ENCODE results near the gene GEMIN7. TPM values are rescaled to one million over a fixed set of nuclear protein-coding genes. Genes with fewer than 3 reads are reported as not detected.

Gene GEMIN7
- total RNA-seq, 1 donor from 2014 or later, result 46.0 TPM

DNA sequence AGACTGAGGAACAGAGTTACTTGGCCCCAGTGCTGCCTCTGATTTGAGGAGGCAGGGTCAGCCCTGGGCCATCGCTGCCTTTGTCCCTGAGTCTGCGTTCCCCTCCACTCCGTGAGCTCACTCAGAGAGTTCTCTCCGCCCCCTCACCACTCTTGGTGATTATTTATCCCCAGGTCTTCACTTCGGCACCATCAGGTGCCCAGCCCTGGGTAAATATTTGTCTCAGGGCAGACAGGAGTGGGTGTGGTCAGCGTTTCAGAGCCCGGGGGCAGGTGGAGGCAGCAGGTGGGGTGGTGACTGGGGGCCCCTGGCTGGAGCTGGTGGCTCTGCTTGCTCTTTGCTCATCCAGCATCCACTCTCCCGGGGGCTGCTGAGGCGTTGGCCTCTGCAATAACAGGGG, 34.6 kb downstream of the GEMIN7 start:
- Histone ChIP-seq H3K4me2 (ENCODE audit: low read length) (no peak overlapping the region), H3K4me1 (ENCODE audit: insufficient read depth, low read length) (no peaks in the 10 kb centered on the region), H3K36me3 (ENCODE audit: insufficient read depth, low read length) (no peaks in the 10 kb centered on the region), H3K9ac (ENCODE audit: low read length) (no peak overlapping the region), H3K9me3 (ENCODE audit: insufficient read depth, low read depth, low read length) (no peaks in the 10 kb centered on the region), H3K27me3 (ENCODE audit: insufficient read depth, low read length) (no peaks in the 10 kb centered on the region), H3K27ac (ENCODE audit: low read depth, low read length) (no peak overlapping the region), H4K20me1 (ENCODE audit: insufficient read depth, low read length) (peaks cover 98% of the 10 kb centered on the region), H3K79me2 (ENCODE audit: insufficient read depth, low read length) (peaks cover 95% of the 10 kb centered on the region), H2AFZ (ENCODE audit: low read depth, low read length) (no peak overlapping the region), H3K4me3 (ENCODE audit: insufficient read depth, low read depth, low read length) (no peak overlapping the region)
- FAIRE-seq (no peak), DNase-seq (ENCODE audit: low read depth) (no peak)
- no peak overlapping the region for H3K4me3 Mint-ChIP-seq (ENCODE audit: unreplicated experiment)
- H3K36me3 Mint-ChIP-seq (ENCODE audit: low read depth, unreplicated experiment), result no peaks in the 10 kb centered on the region
- no peak overlapping the region for H3K27ac Mint-ChIP-seq (ENCODE audit: unreplicated experiment)
- peaks cover 8% of the 10 kb centered on the region for H3K4me1 Mint-ChIP-seq (ENCODE audit: low read depth, unreplicated experiment)
- no peaks in the 10 kb centered on the region for H3K27me3 Mint-ChIP-seq (ENCODE audit: low read depth, unreplicated experiment)
- peaks cover 2% of the 10 kb centered on the region for H3K9me3 Mint-ChIP-seq (ENCODE audit: unreplicated experiment)
- TF ChIP-seq CTCF (IDR thresholded peaks at IDR 0.05; ENCODE audit: insufficient read depth, low read depth, low read length) (no peak), EZH2 (IDR thresholded peaks at IDR 0.05; ENCODE audit: insufficient read depth, low read length) (no peak)

DNA sequence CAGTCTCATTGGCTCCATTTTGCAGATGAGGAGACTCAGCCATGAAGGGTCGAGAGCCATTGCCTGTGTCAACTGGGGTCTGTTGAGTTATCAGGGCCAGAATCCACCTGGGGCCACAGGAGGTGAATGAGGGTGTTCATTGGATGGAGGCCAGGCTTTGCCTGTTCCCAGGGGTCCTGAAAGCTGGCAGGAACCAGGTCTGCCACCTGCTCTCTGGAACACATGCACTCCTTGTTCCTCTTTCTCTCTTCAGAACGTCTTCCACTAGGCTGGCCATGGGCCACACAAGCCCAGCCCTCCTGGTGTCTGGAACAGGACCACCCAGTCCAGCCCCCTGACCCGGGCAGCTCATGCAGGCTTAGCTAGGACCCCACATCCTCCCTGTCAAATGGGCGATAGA, 35.1 kb downstream of the GEMIN7 start:
- Histone ChIP-seq H3K9ac (ENCODE audit: low read length) (no peak overlapping the region), H3K27ac (ENCODE audit: low read depth, low read length) (no peak overlapping the region), H3K9me3 (ENCODE audit: insufficient read depth, low read depth, low read length) (no peaks in the 10 kb centered on the region), H3K79me2 (ENCODE audit: insufficient read depth, low read length) (peaks cover 90% of the 10 kb centered on the region), H2AFZ (ENCODE audit: low read depth, low read length) (no peak overlapping the region), H3K36me3 (ENCODE audit: insufficient read depth, low read length) (no peaks in the 10 kb centered on the region), H3K4me1 (ENCODE audit: insufficient read depth, low read length) (no peaks in the 10 kb centered on the region), H4K20me1 (ENCODE audit: insufficient read depth, low read length) (peaks cover 98% of the 10 kb centered on the region), H3K27me3 (ENCODE audit: insufficient read depth, low read length) (no peaks in the 10 kb centered on the region), H3K4me3 (ENCODE audit: insufficient read depth, low read depth, low read length) (no peak overlapping the region), H3K4me2 (ENCODE audit: low read length) (no peak overlapping the region)
- H3K4me1 Mint-ChIP-seq (ENCODE audit: low read depth, unreplicated experiment), result peaks cover 8% of the 10 kb centered on the region
- no peaks in the 10 kb centered on the region for H3K27me3 Mint-ChIP-seq (ENCODE audit: low read depth, unreplicated experiment)
- TF ChIP-seq EZH2 (IDR thresholded peaks at IDR 0.05; ENCODE audit: insufficient read depth, low read length) (no peak), CTCF (IDR thresholded peaks at IDR 0.05; ENCODE audit: insufficient read depth, low read depth, low read length) (no peak)
- no peak for FAIRE-seq
- no peaks in the 10 kb centered on the region for H3K36me3 Mint-ChIP-seq (ENCODE audit: low read depth, unreplicated experiment)
- H3K9me3 Mint-ChIP-seq (ENCODE audit: unreplicated experiment), result peaks cover 2% of the 10 kb centered on the region
- H3K27ac Mint-ChIP-seq (ENCODE audit: unreplicated experiment), result no peak overlapping the region
- no peak overlapping the region for H3K4me3 Mint-ChIP-seq (ENCODE audit: unreplicated experiment)
- DNase-seq (ENCODE audit: low read depth), result no peak

DNA sequence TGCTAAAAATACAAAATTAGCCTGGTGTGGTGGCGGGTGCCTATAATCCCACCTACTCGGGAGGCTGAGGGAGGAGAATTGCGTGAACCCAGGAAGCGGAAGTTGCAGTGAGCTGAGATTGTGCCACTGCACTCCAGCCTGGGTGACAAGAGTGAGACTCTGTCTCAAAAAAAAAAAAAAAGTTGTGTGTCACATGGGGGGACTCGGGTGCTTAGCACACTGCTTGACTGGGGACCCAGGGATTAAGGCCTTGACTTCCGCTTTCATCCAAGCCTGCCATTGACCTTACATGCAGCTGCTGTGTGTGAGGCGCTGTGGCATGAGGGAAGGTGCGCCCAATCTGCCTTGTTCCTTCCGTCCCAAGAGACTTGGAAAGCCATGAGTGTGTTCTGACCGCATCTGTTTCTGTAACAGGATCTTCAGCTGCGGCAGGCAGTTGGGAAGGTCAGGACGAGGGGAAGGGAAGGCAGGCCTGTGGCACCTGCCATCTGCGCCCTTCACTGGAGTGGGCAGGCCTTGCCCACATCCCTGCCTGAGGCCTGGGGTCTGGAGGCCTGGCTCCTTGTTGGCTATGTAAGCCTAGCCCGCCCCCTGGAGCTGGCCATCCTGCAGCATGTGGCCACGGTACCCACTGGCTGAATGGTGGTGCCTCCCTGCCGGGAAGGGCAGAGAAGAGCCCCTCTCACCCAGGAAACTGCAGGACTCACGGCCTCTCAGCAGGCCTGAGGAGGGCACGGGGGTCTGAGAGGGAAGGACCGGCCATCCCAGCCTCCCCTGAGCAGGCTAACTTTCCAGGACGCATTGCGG, 37.0 kb downstream of the GEMIN7 start:
- DNase-seq (ENCODE audit: low read depth), result no peak
- no peaks in the 10 kb centered on the region for H3K9me3 ChIP-seq (ENCODE audit: insufficient read depth, low read depth, low read length)
- H4K20me1 ChIP-seq (ENCODE audit: insufficient read depth, low read length), result peaks cover 96% of the 10 kb centered on the region
- H3K36me3 ChIP-seq (ENCODE audit: insufficient read depth, low read length), result no peaks in the 10 kb centered on the region
- TF ChIP-seq EZH2 (IDR thresholded peaks at IDR 0.05; ENCODE audit: insufficient read depth, low read length) (no peak), CTCF (IDR thresholded peaks at IDR 0.05; ENCODE audit: insufficient read depth, low read depth, low read length) (no peak)
- no peaks in the 10 kb centered on the region for H3K27me3 ChIP-seq (ENCODE audit: insufficient read depth, low read length)
- H3K4me1 ChIP-seq (ENCODE audit: insufficient read depth, low read length), result no peaks in the 10 kb centered on the region
- H3K79me2 ChIP-seq (ENCODE audit: insufficient read depth, low read length), result peaks cover 87% of the 10 kb centered on the region
- Mint-ChIP-seq H3K9me3 (ENCODE audit: unreplicated experiment) (no peaks in the 10 kb centered on the region), H3K27me3 (ENCODE audit: low read depth, unreplicated experiment) (no peaks in the 10 kb centered on the region), H3K4me1 (ENCODE audit: low read depth, unreplicated experiment) (peaks cover 6% of the 10 kb centered on the region), H3K27ac (ENCODE audit: unreplicated experiment) (peak overlapping the region; percentile 7), H3K4me3 (ENCODE audit: unreplicated experiment) (no peak overlapping the region), H3K36me3 (ENCODE audit: low read depth, unreplicated experiment) (no peaks in the 10 kb centered on the region)
- no peak overlapping the region for H3K9ac ChIP-seq (ENCODE audit: low read length)
- no peak for FAIRE-seq
- H3K27ac ChIP-seq (ENCODE audit: low read depth, low read length), result no peak overlapping the region
- no peak overlapping the region for H2AFZ ChIP-seq (ENCODE audit: low read depth, low read length)
- H3K4me2 ChIP-seq (ENCODE audit: low read length), result no peak overlapping the region
- H3K4me3 ChIP-seq (ENCODE audit: insufficient read depth, low read depth, low read length), result no peak overlapping the region

All from astrocyte (in vitro differentiated cells and primary cell).